ENCODE data around the gene ACBD6. TPM values are rescaled to one million over a fixed set of nuclear protein-coding genes. Genes with fewer than 3 reads are reported as not detected.

ACBD6 gene, protein sequence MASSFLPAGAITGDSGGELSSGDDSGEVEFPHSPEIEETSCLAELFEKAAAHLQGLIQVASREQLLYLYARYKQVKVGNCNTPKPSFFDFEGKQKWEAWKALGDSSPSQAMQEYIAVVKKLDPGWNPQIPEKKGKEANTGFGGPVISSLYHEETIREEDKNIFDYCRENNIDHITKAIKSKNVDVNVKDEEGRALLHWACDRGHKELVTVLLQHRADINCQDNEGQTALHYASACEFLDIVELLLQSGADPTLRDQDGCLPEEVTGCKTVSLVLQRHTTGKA
- total RNA-seq: 64.0 and 73.5 TPM in 2 replicates

DNA sequence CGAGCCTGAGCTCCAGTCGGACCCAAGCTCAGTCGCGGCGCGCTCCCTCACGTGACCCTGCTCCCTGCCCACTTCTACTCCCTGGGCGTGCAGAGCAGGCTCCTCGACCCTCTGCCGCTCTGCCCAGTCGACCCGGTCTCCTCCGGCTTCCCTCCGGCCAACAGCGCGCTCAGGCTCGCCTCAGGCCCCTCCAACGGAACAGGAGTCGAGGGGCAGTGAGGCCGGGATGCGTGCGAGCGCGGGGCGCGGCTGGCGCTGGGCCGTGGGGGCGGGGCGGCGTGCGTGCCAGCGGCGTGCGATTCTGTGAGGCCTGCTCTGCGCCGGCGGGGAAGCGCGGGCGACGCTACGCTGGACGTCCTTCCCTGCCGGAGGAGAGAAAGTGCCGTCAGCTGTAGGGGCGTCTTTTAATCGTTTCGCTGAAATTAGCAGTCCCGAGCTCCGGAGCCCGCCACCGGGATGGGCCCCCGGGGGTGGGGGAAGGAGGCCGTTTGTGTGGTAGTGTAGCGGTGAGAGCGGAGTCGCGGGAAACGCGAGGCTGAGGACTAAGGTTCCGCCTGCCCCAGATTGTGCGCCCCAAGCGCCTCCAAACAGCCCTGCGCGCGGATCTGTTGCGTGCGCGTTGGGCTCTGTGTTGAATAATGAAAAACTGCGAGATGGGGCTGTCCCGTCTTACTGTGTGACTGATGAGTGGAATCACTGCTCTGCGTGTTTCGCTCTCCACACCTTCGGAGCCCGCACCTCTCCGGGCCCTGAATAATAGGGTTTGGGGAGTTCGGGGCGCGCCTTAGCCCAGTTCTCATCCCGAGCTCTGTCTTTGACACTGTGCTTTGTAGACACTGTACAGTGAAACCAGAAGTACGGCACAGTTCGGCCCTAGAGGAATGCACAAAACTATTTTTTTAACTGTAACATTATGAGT is at the start of gene ACBD6:
ACBD6 (minus strand) TSS at position 217 of the 919 bp plus-strand sequence. CDS start 311 bp downstream, outside the sequence.

Other genes with a start within 250 kb of the ACBD6 start
- not detected in 2 replicates for gene OVAAL, start 56.4 kb upstream of the ACBD6 start, total RNA-seq
- gene XPR1, start 129.4 kb upstream of the ACBD6 start, total RNA-seq: 19.2 and 31.6 TPM in 2 replicates

All from smooth muscle cell of bladder (primary cell).